ENCODE results near the gene BTBD6. TPM values are rescaled to one million over a fixed set of nuclear protein-coding genes. Genes with fewer than 3 reads are reported as not detected.

BTBD6 gene
- total and polyA plus RNA-seq, 2 of the 8 experiments (the other 6 are each of a cell fraction or from before 2014, with no cell fraction given) = 10.1 to 10.2 TPM

DNA sequence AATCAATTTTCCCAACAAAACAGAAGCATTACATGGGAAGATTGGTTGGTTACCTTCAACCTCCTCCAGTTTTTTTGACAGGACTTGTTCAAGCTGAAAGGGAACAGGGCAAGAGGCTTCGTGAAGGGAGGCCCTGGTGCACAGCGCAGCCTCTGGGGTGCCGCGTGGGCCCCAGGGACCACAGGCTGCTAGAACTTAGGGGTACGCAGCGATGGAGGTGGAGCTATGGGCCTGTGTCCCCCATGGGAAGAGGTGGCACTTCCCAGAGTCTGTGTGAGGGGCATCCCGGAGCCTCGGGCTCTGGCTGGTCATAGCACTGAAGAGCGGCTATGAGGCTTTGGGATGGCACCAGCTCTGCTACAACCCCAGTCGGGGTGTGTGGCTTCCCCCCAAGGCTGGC lies 22.1 kb upstream of the BTBD6 start:
- Histone ChIP-seq H3K14ac (ENCODE audit: insufficient read length) (no peak overlapping the region), H3K79me2 (ENCODE audit: control insufficient read depth in 1 of 2, insufficient read depth in 2 of 2, low read length in 2 of 2) (no peaks in the 10 kb centered on the region), H3K4me1 (replicated peaks in 1 of 4; ENCODE audit: control insufficient read depth in 3 of 4, insufficient read depth in 4 of 4, low read length in 3 of 4) (no peaks in the 10 kb centered on the region), H3K23ac (ENCODE audit: insufficient read length) (no peak overlapping the region), H3K23me2 (ENCODE audit: low read depth, low read length) (peaks cover 2% of the 10 kb centered on the region; the same call in 1 of the 2 replicates), H2AK5ac (ENCODE audit: low read depth, low read length) (no peak overlapping the region), H3K4me3 (ENCODE audit: extremely low read depth in 1 of 4, insufficient read depth in 2 of 4, low read depth in 3 of 4, low read length in 4 of 4) (no peak overlapping the region), H2AFZ (ENCODE audit: low read length) (no peak overlapping the region), H3K36me3 (ENCODE audit: control insufficient read depth in 2 of 4, insufficient read depth in 4 of 4, low read length in 3 of 4) (no peaks in the 10 kb centered on the region; a peak in 3 of 8 replicates), H3K9me3 (ENCODE audit: insufficient read depth in 2 of 2, low read depth in 1 of 2, low read length in 1 of 2) (no peaks in the 10 kb centered on the region), H3K4ac (replicated peaks; ENCODE audit: insufficient read length, low read depth, low read length) (no peak overlapping the region), H4K8ac (ENCODE audit: extremely low read depth, insufficient read depth, low read length) (no peak overlapping the region), H4K5ac (ENCODE audit: insufficient read length, low read depth, low read length) (no peak overlapping the region), H2BK12ac (ENCODE audit: low read depth, low read length) (no peak overlapping the region), H2BK15ac (ENCODE audit: low read length) (no peak overlapping the region), H3K9ac (replicated peaks in 1 of 4; ENCODE audit: extremely low read depth in 1 of 4, low read depth in 3 of 4, low read length in 3 of 4) (no peak overlapping the region), H2BK5ac (ENCODE audit: low read depth, low read length) (no peak overlapping the region), H3K18ac (ENCODE audit: extremely low read depth, low read length) (no peak overlapping the region), H3K79me1 (ENCODE audit: low read depth, low read length) (no peaks in the 10 kb centered on the region), H2BK120ac (replicated peaks; ENCODE audit: low read depth, low read length) (no peak overlapping the region), H2BK20ac (ENCODE audit: low read length) (no peak overlapping the region), H4K20me1 (replicated peaks in 1 of 2; ENCODE audit: control insufficient read depth in 1 of 2, insufficient read depth in 2 of 2, low read length in 2 of 2) (peaks cover 0 to 6% of the 10 kb centered on the region in 2 experiments), H3K27ac (ENCODE audit: low read depth, low read length) (no peak overlapping the region), H3K27me3 (replicated peaks in 1 of 4; ENCODE audit: control insufficient read depth in 3 of 4, extremely low read depth in 1 of 4, insufficient read depth in 3 of 4, low read length in 3 of 4) (no peaks in the 10 kb centered on the region), H4K91ac (replicated peaks; ENCODE audit: insufficient read length, low read length) (no peak overlapping the region), H3K56ac (replicated peaks; ENCODE audit: insufficient read length, low read depth, low read length) (no peak overlapping the region), H3K4me2 (ENCODE audit: insufficient read depth in 1 of 2, low read depth in 2 of 2, low read length in 2 of 2) (no peak overlapping the region)
- ChIA-PET POLR2A (ENCODE audit: partially characterized antibody) (no interaction called here), CTCF (ENCODE audit: partially characterized antibody) (interaction anchor here (0.7 to 2.4 kb wide), 5 partner anchors 13 to 65 kb away, joined by 3 to 7 read pairs (median 5); no protein-coding TSS in a partner anchor)
- no peak for TF ChIP-seq MAX (IDR thresholded peaks at IDR 0.05)
- TF ChIP-seq ZNF274 (IDR thresholded peaks at IDR 0.05; ENCODE audit: borderline replicate concordance, extremely low read depth, low read length) = no peak
- no peak for TF ChIP-seq YY1 (IDR thresholded peaks at IDR 0.05; ENCODE audit: low read depth, low read length)
- no peak for TF ChIP-seq SIN3A (conservative IDR thresholded peaks at IDR 0.05 in 1 of 2, IDR thresholded peaks at IDR 0.05 in 1 of 2; ENCODE audit: low read depth in 1 of 2, low read length in 2 of 2)
- TF ChIP-seq EP300 (IDR thresholded peaks at IDR 0.05; ENCODE audit: borderline replicate concordance in 1 of 2, low read depth in 2 of 2, low read length in 2 of 2) = no peak
- TF ChIP-seq, protein P1, sequence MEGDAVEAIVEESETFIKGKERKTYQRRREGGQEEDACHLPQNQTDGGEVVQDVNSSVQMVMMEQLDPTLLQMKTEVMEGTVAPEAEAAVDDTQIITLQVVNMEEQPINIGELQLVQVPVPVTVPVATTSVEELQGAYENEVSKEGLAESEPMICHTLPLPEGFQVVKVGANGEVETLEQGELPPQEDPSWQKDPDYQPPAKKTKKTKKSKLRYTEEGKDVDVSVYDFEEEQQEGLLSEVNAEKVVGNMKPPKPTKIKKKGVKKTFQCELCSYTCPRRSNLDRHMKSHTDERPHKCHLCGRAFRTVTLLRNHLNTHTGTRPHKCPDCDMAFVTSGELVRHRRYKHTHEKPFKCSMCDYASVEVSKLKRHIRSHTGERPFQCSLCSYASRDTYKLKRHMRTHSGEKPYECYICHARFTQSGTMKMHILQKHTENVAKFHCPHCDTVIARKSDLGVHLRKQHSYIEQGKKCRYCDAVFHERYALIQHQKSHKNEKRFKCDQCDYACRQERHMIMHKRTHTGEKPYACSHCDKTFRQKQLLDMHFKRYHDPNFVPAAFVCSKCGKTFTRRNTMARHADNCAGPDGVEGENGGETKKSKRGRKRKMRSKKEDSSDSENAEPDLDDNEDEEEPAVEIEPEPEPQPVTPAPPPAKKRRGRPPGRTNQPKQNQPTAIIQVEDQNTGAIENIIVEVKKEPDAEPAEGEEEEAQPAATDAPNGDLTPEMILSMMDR (IDR thresholded peaks at IDR 0.05; ENCODE audit: control extremely low read depth in 1 of 3, insufficient read depth in 1 of 3, low read depth in 1 of 3, low read length in 3 of 3) = no peak
- TF ChIP-seq POLR2AphosphoS5 (IDR thresholded peaks at IDR 0.05; ENCODE audit: low read depth, low read length) = no peak
- no peak for TF ChIP-seq FOSL1 (IDR thresholded peaks at IDR 0.05; ENCODE audit: insufficient read depth, low read depth, low read length)
- TF ChIP-seq EZH2 (IDR thresholded peaks at IDR 0.05; ENCODE audit: low read depth, low read length, severe bottlenecking) = no peak
- DNase-seq (ENCODE audit: low read depth in 1 of 2, low spot score in 2 of 2) = no peak
- no peak for FAIRE-seq
- WGBS, 2 experiments (ENCODE audit: extremely low coverage in 1 of 2, insufficient coverage in 1 of 2, insufficient read length in 1 of 2, insufficient replicate concordance in 2 of 2, low coverage in 1 of 2, low lambda C conversion rate in 2 of 2, missing lambda C conversion rate in 1 of 2) = 81% methylated on average over 10 of the region's 10 CpGs; no CpG with 5 or more reads in 1 of the 2 experiments

Measured in H1 (cell line).